ENCODE data around the gene OPN1SW.

The OPN1SW gene

GRCh38 chr7:128792471-128793180 is 17.0 kb upstream of the OPN1SW start:
- DNase-seq = no peak

- DNase-seq = no peak
Measured at GRCh38 chr7:128791972-128792327, 16.4 kb upstream of the OPN1SW start.

- peak; percentile 73 for DNase-seq
Measured at GRCh38 chr7:128791121-128791971, 15.8 kb upstream of the OPN1SW start, which contains the start of gene CCDC136. TSS of gene CCDC136 (plus strand) at chr7:128791968. CDS start at chr7:128792412, 444 bp downstream.

GRCh38 chr7:128790315-128791041 is 14.9 kb upstream of the OPN1SW start:
- no peak for DNase-seq

GRCh38 chr7:128788446-128789412 is 13.1 kb upstream of the OPN1SW start:
- no peak for DNase-seq

GRCh38 chr7:128785738-128786137 is 10.1 kb upstream of the OPN1SW start:
- no peak for DNase-seq

GRCh38 chr7:128783143-128783861 is 7.7 kb upstream of the OPN1SW start:
- DNase-seq = no peak

- no peak for DNase-seq
Measured at GRCh38 chr7:128781851-128782250, 6.3 kb upstream of the OPN1SW start.

- no peak for DNase-seq
Measured at GRCh38 chr7:128781126-128781525, 5.5 kb upstream of the OPN1SW start.

- no peak for DNase-seq
Measured at GRCh38 chr7:128778946-128779345, 3.4 kb upstream of the OPN1SW start.

- no peak for DNase-seq
Measured at GRCh38 chr7:128777156-128778123, 1.8 kb upstream of the OPN1SW start.

GRCh38 chr7:128774921-128775320 is 673 bp downstream of the OPN1SW start:
- DNase-seq = no peak

GRCh38 chr7:128774029-128774689 is 1.4 kb downstream of the OPN1SW start:
- no peak for DNase-seq

- DNase-seq = no peak
Measured at GRCh38 chr7:128773604-128774003, 2.0 kb downstream of the OPN1SW start.

GRCh38 chr7:128770233-128770632 is 5.4 kb downstream of the OPN1SW start:
- DNase-seq = no peak

GRCh38 chr7:128767475-128768110 is 8.0 kb downstream of the OPN1SW start:
- DNase-seq = no peak

- DNase-seq = no peak
Measured at GRCh38 chr7:128763541-128763940, 12.1 kb downstream of the OPN1SW start.

GRCh38 chr7:128759242-128759641 is 16.4 kb downstream of the OPN1SW start:
- no peak for DNase-seq

GRCh38 chr7:128758553-128758952 is 17.0 kb downstream of the OPN1SW start:
- no peak for DNase-seq

Data from stimulated activated CD4-positive, alpha-beta T cell treated with anti-CD3 and anti-CD28 coated beads, Interleukin-4, amount 100 ng/mL, for 24 hours (primary cell).